Measurements from ENCODE around the gene C19orf33.

GRCh38 chr19:38324431-38324830, 20.4 kb downstream of the C19orf33 start:
- TF ChIP-seq CTCF (IDR thresholded peaks at IDR 0.05) (no peak), POLR2A (IDR thresholded peaks at IDR 0.05) (no peak)

Measured in esophagus squamous epithelium (tissue), 4 donors.